Spleen (tissue), 11 donors: ENCODE data around the gene HOXD11. TPM values are rescaled to one million over a fixed set of nuclear protein-coding genes. Genes with fewer than 3 reads are reported as not detected.
A peak's percentile ranks its signal among the peaks of the same experiment; 100 is the strongest.

Experiments
- DNase-seq: peaks from one replicate; pipeline ENCODE4 v3.0.0-alpha.2; 2020
- H3K27ac ChIP-seq, 8 donors: fragments of 200-600 bp; sonication (generic) in 7 of 8; 1 replicate in 4 of 8; 2 replicates in 4 of 8; pipeline versions ENCODE4 v1.5.0 to v1.8.0; 2016 to 2021; ENCODE audit warnings: inconsistent platforms in 4 of 8, mild to moderate bottlenecking in 4 of 8, moderate library complexity in 1 of 8
- H3K27me3 ChIP-seq, 7 donors: fragments of 200-600 bp; sonication (generic) in 6 of 7; replicated peaks in 1 of 7; 1 replicate in 4 of 7; 2 replicates in 3 of 7; pipeline versions ENCODE4 v1.5.0 to v1.8.0; 2016 to 2021; ENCODE audit warnings: inconsistent platforms in 3 of 7, mild to moderate bottlenecking in 1 of 7
- H3K36me3 ChIP-seq, 6 donors: fragments of 200-600 bp; sonication (generic) in 5 of 6; 1 replicate in 4 of 6; 2 replicates in 2 of 6; pipeline versions ENCODE4 v1.5.0 to v1.8.0; 2016 to 2021; ENCODE audit warnings: inconsistent platforms in 2 of 6
- H3K4me1 ChIP-seq, 6 donors: fragments of 200-600 bp; sonication (generic) in 5 of 6; 1 replicate in 3 of 6; 2 replicates in 3 of 6; pipeline versions ENCODE4 v1.5.0 to v1.8.0; 2016 to 2021; ENCODE audit warnings: inconsistent platforms in 3 of 6
- H3K4me3 ChIP-seq, 8 donors: fragments of 200-600 bp; sonication (generic) in 7 of 8; 1 replicate in 4 of 8; 2 replicates in 4 of 8; pipeline versions ENCODE4 v1.5.0 to v1.8.0; 2016 to 2021; ENCODE audit warnings: inconsistent platforms in 4 of 8, mild to moderate bottlenecking in 4 of 8, moderate library complexity in 2 of 8
- H3K9me3 ChIP-seq, 8 donors: fragments of 200-600 bp; sonication (generic) in 7 of 8; 1 replicate in 4 of 8; 2 replicates in 4 of 8; pipeline versions ENCODE4 v1.5.0 to v1.8.0; 2016 to 2021; ENCODE audit warnings: inconsistent platforms in 4 of 8
- POLR2A ChIP-seq, 3 donors: fragments of 450-650 bp; IDR thresholded peaks; one replicate each; pipeline ENCODE4 v1.5.1; 2017; ENCODE audit warnings: antibody characterized with exemption in 3 of 3, mild to moderate bottlenecking in 1 of 3
- POLR2AphosphoS5 ChIP-seq, 3 donors: sonication (generic); formaldehyde crosslinking; IDR thresholded peaks; one replicate each; pipeline ENCODE4 v1.5.1; 2017; ENCODE audit warnings: antibody characterized with exemption in 3 of 3
- WGBS, 5 donors: extraction: QIAGEN DNeasy Blood & Tissue Kit in 3 of 5; methylation state at CpG; one replicate each; pipeline versions ENCODE4 v1.1.5 to v1.1.7; 2013 to 2018; 5-methylcytosine and 5-hydroxymethylcytosine counted together
- intact Hi-C: fragments of 100-400 bp; cut with DNase I; formaldehyde crosslinking; loops from one replicate; pipeline ENCODE4 v1.15.0; 2023; ENCODE audit warnings: low total_unique reads
- polyA plus RNA-seq, 3 donors: library from polyadenylated mRNA; stranded (reverse); fragments of 200-250 nt; gene quantifications; one replicate each; pipeline ENCODE4 v1.2.1, GENCODE V29; 2013
- total RNA-seq, 7 donors: library from RNA; depleted of rRNA in 3 of 7; stranded (reverse); fragments of >200 nt in 3 of 7; fragmentation: NEBNext Ultra II Directional in 4 of 7; extraction: Animal tissue kit (Norgen Biotek cat#: 25700) in 4 of 7; gene quantifications; one replicate each; pipeline versions ENCODE4 v1.1.0 to v1.2.1, GENCODE V29; 2016 to 2021
- TF ChIP-seq, protein P1 (sequence below), 11 experiments: fragments of 200-600 bp in 7 of 11; fragments of 450-650 bp in 4 of 11; sonication (generic) in 4 of 11; IDR thresholded peaks in 8 of 11; conservative IDR thresholded peaks in 3 of 11; 1 replicate in 7 of 11; 2 replicates in 4 of 11; pipeline versions ENCODE4 v1.4.0 to v1.8.0; 2016 to 2021; ENCODE audit warnings: antibody characterized with exemption in 11 of 11, inconsistent platforms in 4 of 11, mild to moderate bottlenecking in 1 of 11
- donor health status: healthy with polysubstance abuse.
- donor health status: DM: no; HTN: no; CAD: no; lungs with moderate emphysema.
- donor health status: DM: no; HTN: no; CAD: no.
- donor health status: Bipolar disorder and iron deficiency.
- donor health status: healthy.
- donor health status: DM: no; HTN: no; CAD: no.
- donor health status: DM: yes; HTN: yes; CAD: no.

HOXD11 gene
- total and polyA plus RNA-seq, 10 donors, result not detected

- peaks cover 0 to 50% (median 27%) of the 10 kb centered on the region in 6 donors for H3K4me1 ChIP-seq
- H3K27ac ChIP-seq, result no peak overlapping the region
- no peaks in the 10 kb centered on the region for H3K36me3 ChIP-seq
- intact Hi-C loops, result no loop called here
- no peak for DNase-seq
- no peak for TF ChIP-seq POLR2AphosphoS5 (IDR thresholded peaks at IDR 0.05)
- TF ChIP-seq, protein P1, sequence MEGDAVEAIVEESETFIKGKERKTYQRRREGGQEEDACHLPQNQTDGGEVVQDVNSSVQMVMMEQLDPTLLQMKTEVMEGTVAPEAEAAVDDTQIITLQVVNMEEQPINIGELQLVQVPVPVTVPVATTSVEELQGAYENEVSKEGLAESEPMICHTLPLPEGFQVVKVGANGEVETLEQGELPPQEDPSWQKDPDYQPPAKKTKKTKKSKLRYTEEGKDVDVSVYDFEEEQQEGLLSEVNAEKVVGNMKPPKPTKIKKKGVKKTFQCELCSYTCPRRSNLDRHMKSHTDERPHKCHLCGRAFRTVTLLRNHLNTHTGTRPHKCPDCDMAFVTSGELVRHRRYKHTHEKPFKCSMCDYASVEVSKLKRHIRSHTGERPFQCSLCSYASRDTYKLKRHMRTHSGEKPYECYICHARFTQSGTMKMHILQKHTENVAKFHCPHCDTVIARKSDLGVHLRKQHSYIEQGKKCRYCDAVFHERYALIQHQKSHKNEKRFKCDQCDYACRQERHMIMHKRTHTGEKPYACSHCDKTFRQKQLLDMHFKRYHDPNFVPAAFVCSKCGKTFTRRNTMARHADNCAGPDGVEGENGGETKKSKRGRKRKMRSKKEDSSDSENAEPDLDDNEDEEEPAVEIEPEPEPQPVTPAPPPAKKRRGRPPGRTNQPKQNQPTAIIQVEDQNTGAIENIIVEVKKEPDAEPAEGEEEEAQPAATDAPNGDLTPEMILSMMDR (IDR thresholded peaks at IDR 0.05 in 8 of 11, conservative IDR thresholded peaks at IDR 0.05 in 3 of 11), result no peak
- TF ChIP-seq POLR2A (IDR thresholded peaks at IDR 0.05), result no peak
- H3K27me3 ChIP-seq, result peaks cover 13 to 100% (median 99%) of the 10 kb centered on the region in 7 donors
- H3K9me3 ChIP-seq, result peaks cover 0 to 11% (median 0%) of the 10 kb centered on the region in 8 donors
- H3K4me3 ChIP-seq, result no peak overlapping the region
- 27 to 40% (median 29%) methylated on average over 13 of the region's 13 CpGs for WGBS, 5 donors
Observed at GRCh38 chr2:176120364-176121189, 13.5 kb downstream of the HOXD11 start.

- Histone ChIP-seq H3K4me1 (peaks cover 0 to 42% (median 27%) of the 10 kb centered on the region in 6 donors), H3K9me3 (peaks cover 0 to 10% (median 0%) of the 10 kb centered on the region in 8 donors), H3K27ac (peak overlapping the region in 5 of 8 donors; percentile 79 to 85 (median 82)), H3K27me3 (peaks cover 13 to 100% (median 99%) of the 10 kb centered on the region in 7 donors), H3K4me3 (peak overlapping the region in 6 of 8 donors; percentile 7 to 69 (median 45)), H3K36me3 (no peaks in the 10 kb centered on the region)
- TF ChIP-seq, protein P1 (IDR thresholded peaks at IDR 0.05 in 8 of 11, conservative IDR thresholded peaks at IDR 0.05 in 3 of 11), result no peak
- TF ChIP-seq POLR2AphosphoS5 (IDR thresholded peaks at IDR 0.05) (no peak), POLR2A (IDR thresholded peaks at IDR 0.05) (no peak)
- DNase-seq, result no peak
- intact Hi-C loops, result no loop called here
- WGBS, 5 donors, result 12 to 22% (median 18%) methylated on average over 28 to 53 of the region's 53 CpGs
Observed at GRCh38 chr2:176121190-176122051, 14.3 kb downstream of the HOXD11 start.

DNA sequence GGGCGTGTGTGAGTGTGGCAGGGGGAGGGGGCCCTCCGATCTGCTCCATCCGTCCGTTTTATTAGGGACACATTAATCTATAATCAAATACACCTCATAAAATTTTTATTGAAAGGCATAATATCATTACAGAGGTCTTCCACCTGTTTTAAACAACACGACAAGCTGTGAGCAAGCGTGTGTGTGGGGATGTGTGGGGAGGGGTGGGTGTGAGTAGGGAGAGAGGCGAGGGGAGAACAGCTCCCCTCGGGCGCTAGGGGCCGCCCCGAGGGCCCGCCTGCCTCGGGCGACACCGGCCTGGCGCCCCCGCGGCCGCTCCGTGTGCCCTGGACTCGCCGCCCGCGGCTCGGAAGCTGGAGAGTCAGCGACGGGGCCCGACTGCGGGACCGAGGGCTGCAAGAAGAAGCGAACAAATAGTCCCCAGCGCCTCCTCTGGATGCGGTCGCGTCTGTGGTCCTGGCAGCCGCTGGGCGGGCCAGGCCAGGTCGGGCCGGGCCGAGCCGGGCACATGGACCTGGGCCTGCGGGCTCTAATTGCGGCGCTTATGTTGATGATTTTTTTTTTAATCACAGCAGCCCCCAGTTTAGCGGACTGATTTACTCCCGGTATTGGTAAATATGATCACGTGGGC lies 15.1 kb downstream of the HOXD11 start:
- Histone ChIP-seq H3K27ac (peak overlapping the region; percentile 4 to 85 (median 82)), H3K4me1 (peaks cover 0 to 41% (median 28%) of the 10 kb centered on the region in 6 donors), H3K36me3 (no peaks in the 10 kb centered on the region), H3K27me3 (peaks cover 11 to 100% (median 94%) of the 10 kb centered on the region in 7 donors), H3K9me3 (peaks cover 0 to 3% (median 0%) of the 10 kb centered on the region in 8 donors), H3K4me3 (peak overlapping the region; percentile 26 to 69 (median 43))
- TF ChIP-seq POLR2A (IDR thresholded peaks at IDR 0.05) (no peak), POLR2AphosphoS5 (IDR thresholded peaks at IDR 0.05) (no peak)
- TF ChIP-seq, protein P1 (IDR thresholded peaks at IDR 0.05 in 8 of 11, conservative IDR thresholded peaks at IDR 0.05 in 3 of 11), result no peak
- intact Hi-C loops, result no loop called here
- 2 to 15% (median 6%) methylated on average over 12 to 47 of the region's 47 CpGs for WGBS, 5 donors
- DNase-seq, result peak; percentile 75
